Vein endothelial cell (primary cell): ENCODE measurements around the gene SMIM29. TPM values are rescaled to one million over a fixed set of nuclear protein-coding genes. Genes with fewer than 3 reads are reported as not detected.

Experiments
- small RNA-seq: library from RNA; depleted of rRNA; stranded (forward); fragments of <200 nt; gene quantifications from one replicate; pipeline ENCODE3, GENCODE V24; 2012
- total RNA-seq: library from RNA; depleted of rRNA; stranded (reverse); fragments of >200 nt; gene quantifications from 2 replicates; pipeline ENCODE4 v1.2.3, GENCODE V29; 2012

Gene SMIM29
- 25.6 and 29.1 TPM in 2 replicates for total RNA-seq

DNA sequence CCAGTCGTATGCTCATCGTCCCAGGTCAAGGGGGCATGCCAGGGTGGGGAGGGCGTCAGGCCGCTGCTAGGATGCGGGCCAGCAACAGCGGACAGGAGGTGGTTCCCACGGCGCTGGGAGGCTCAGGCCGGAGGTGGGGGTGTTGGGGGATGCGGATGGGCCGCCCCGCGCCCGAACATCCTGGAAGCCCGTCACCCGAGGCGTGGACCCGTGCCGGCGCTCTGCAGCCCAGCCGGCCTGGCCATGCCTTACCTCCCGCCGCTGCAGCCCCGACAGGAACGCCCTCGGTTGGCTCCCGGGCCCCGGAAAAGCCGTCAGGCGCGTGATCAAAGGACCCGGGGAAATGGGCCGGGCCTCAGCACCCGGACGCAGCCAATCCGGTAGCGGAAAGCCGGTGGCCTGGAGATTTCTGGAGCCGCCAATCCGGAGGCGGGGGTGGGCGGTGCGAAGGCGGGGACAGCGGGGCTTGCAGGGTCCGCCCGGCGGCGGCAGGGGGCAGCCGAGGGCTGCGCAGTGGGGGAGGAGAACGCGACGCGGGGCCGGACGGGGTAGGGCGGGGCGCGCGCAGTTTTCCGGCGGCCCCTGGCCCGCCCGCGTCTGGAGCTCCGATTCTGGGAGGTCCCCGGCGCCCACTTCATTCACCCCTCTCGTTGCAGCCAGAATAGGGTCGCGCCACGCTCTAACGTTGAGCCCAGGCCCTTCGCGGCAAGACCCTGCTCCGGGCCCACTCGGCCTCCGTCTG lies at the start of gene SMIM29:
Gene SMIM29, minus strand, starts transcription at position 280 of the 742 bp plus-strand sequence. CDS start 1,215 bp downstream, outside the sequence.

DNA sequence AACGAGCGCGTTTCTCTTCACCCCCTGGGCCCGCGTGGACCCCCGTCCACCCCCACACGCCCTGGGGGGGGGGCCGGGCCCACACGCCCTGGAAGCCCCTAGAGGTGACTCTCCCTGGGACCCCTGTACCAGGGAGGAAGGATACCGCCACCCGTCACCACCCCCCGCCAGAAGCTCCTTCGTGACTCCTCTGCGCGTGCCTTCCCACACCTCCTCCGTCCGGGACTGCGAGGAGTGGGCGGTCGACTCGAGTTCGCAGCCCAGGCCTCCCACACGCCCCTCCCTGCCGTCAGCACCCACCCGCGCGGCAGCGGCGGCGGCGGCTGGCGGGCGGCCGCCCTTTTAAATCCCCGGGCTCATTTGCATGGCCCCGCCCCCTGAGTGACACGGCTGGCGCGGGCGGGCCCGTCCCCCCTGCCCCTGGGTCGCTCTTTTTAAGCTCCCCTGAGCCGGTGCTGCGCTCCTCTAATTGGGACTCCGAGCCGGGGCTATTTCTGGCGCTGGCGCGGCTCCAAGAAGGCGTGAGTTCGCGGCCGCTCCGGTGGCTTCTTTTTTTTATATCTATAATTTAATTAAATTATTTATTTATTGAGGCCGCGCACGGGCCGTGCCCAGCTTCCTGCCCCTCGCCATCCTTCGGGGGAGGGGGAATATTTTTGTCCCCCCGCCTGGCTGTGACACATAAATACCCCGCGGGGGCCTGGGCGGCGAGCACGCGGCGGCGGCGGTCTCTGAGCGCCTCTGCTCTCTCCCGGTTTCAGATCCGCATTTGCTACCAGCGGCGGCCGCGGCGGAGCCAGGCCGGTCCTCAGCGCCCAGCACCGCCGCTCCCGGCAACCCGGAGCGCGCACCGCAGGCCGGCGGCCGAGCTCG lies 12.1 kb downstream of the SMIM29 start, which contains the start of gene HMGA1:
Gene HMGA1, plus strand, starts transcription at position 431 of the 873 bp plus-strand sequence. CDS start 3,908 bp downstream, outside the sequence.

Small RNAs within 50 kb of the gene (small RNA-seq; reads per million reads assigned to genes)
- gene MIR6835: not detected

Other genes starting within 250 kb of the SMIM29 start
- gene GRM4, start 102.9 kb downstream of the SMIM29 start, total RNA-seq: not detected in 2 replicates
- 456 and 469 TPM in 2 replicates for gene HMGA1, start 12.1 kb downstream of the SMIM29 start, total RNA-seq
- 40.5 and 45.5 TPM in 2 replicates for gene NUDT3, start 143.7 kb upstream of the SMIM29 start, total RNA-seq
- gene RPS10, start 177.1 kb upstream of the SMIM29 start, total RNA-seq: 2,319 and 2,796 TPM in 2 replicates
- gene PACSIN1, start 217.1 kb upstream of the SMIM29 start, total RNA-seq: not detected in 2 replicates